Nephron (organoid): ENCODE results near the gene PA2G4.
"Not testable (repeated sequence)": the region's sequence is repeated elsewhere in the genome, so short reads cannot be mapped to it uniquely, and the experiment has no call there.

Source experiments
- H3K27ac Mint-ChIP-seq, 3 experiments: 2 replicates each; pipeline ENCODE4 v1.8.0; 2020; ENCODE audit warnings: mixed read lengths in 3 of 3, mild to moderate bottlenecking in 2 of 3, moderate library complexity in 1 of 3
- H3K27me3 Mint-ChIP-seq: 2 replicates; pipeline ENCODE4 v1.8.0; 2021; ENCODE audit warnings: low read depth, mild to moderate bottlenecking, moderate library complexity, mixed read lengths
- H3K36me3 Mint-ChIP-seq: 2 replicates; pipeline ENCODE4 v1.8.0; 2020; ENCODE audit warnings: low read depth, mixed read lengths
- H3K4me1 Mint-ChIP-seq: 2 replicates; pipeline ENCODE4 v1.8.0; 2020; ENCODE audit warnings: mixed read lengths
- H3K4me3 Mint-ChIP-seq, 3 experiments: 2 replicates each; pipeline ENCODE4 v1.8.0; 2020; ENCODE audit warnings: mild to moderate bottlenecking in 3 of 3, mixed read lengths in 3 of 3, moderate library complexity in 2 of 3
- H3K9me3 Mint-ChIP-seq: 2 replicates; pipeline ENCODE4 v1.8.0; 2020; ENCODE audit warnings: mixed read lengths
- TF ChIP-seq, protein P1 (sequence below), 3 experiments: fragments of 200-600 bp; sonication (generic); IDR thresholded peaks; one replicate each; pipeline ENCODE4 v1.5.0; 2021; ENCODE audit warnings: antibody characterized with exemption in 3 of 3; ENCODE audit not compliant: unreplicated experiment in 3 of 3

Gene PA2G4

DNA sequence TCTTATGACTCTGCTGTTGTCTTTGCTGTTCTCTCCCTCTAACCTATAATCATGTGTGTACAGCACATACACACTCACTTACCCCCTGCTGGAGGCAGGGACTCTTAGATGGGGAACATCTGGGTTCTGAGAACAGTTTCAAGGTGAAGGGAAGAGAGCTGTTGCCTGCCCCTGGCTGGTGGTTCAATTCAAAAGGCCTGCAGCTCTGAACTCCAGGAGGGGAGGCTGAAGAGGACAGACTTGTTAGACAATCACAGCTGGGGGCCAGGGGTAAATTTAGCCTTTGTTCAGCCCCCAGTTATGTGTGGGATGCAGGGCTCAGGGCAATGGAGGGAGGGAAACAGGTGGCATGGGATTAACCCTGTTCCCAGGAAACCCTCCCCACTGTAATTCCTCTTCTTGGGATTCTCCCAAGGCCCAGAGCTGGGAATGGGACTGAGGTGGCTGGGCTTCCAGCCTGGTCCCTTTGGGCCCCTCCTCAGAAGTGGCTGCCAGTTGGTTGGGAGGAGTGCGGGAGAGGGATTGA lies 50.0 kb downstream of the PA2G4 start:
- Mint-ChIP-seq H3K36me3 (peaks cover 17% of the 10 kb centered on the region), H3K4me3 (peak overlapping the region; percentile 97 to 100 (median 99)), H3K27me3 (no peaks in the 10 kb centered on the region), H3K9me3 (no peaks in the 10 kb centered on the region), H3K4me1 (peaks cover 64% of the 10 kb centered on the region), H3K27ac (peak overlapping the region; percentile 87 to 97 (median 93))
- TF ChIP-seq, protein P1, sequence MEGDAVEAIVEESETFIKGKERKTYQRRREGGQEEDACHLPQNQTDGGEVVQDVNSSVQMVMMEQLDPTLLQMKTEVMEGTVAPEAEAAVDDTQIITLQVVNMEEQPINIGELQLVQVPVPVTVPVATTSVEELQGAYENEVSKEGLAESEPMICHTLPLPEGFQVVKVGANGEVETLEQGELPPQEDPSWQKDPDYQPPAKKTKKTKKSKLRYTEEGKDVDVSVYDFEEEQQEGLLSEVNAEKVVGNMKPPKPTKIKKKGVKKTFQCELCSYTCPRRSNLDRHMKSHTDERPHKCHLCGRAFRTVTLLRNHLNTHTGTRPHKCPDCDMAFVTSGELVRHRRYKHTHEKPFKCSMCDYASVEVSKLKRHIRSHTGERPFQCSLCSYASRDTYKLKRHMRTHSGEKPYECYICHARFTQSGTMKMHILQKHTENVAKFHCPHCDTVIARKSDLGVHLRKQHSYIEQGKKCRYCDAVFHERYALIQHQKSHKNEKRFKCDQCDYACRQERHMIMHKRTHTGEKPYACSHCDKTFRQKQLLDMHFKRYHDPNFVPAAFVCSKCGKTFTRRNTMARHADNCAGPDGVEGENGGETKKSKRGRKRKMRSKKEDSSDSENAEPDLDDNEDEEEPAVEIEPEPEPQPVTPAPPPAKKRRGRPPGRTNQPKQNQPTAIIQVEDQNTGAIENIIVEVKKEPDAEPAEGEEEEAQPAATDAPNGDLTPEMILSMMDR (IDR thresholded peaks at IDR 0.05; ENCODE audit: unreplicated experiment in 3 of 3), result no peak

DNA sequence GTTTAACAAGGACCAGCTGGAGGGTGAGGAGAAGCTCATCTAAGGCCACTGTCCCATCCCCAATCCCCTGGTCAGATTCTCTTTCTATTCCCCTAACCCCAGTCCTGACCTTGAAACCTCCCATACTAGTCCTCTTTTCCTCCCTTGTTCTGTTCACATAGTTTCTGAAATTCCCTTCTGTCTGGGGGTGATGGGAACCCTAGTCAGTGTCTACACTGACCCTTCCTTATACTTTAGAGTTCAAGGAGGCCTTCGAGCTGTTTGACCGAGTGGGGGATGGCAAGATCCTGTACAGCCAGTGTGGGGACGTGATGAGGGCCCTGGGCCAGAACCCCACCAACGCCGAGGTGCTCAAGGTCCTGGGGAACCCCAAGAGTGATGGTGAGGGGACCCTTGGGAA lies 50.5 kb downstream of the PA2G4 start:
- peaks cover 69% of the 10 kb centered on the region for H3K4me1 Mint-ChIP-seq
- H3K36me3 Mint-ChIP-seq, result peaks cover 21% of the 10 kb centered on the region
- no peaks in the 10 kb centered on the region for H3K9me3 Mint-ChIP-seq
- peak overlapping the region; percentile 96 to 100 (median 99) for H3K4me3 Mint-ChIP-seq
- no peaks in the 10 kb centered on the region for H3K27me3 Mint-ChIP-seq
- peak overlapping the region; percentile 87 to 97 (median 93) for H3K27ac Mint-ChIP-seq
- TF ChIP-seq, protein P1 (IDR thresholded peaks at IDR 0.05; ENCODE audit: unreplicated experiment in 3 of 3), result no peak

DNA sequence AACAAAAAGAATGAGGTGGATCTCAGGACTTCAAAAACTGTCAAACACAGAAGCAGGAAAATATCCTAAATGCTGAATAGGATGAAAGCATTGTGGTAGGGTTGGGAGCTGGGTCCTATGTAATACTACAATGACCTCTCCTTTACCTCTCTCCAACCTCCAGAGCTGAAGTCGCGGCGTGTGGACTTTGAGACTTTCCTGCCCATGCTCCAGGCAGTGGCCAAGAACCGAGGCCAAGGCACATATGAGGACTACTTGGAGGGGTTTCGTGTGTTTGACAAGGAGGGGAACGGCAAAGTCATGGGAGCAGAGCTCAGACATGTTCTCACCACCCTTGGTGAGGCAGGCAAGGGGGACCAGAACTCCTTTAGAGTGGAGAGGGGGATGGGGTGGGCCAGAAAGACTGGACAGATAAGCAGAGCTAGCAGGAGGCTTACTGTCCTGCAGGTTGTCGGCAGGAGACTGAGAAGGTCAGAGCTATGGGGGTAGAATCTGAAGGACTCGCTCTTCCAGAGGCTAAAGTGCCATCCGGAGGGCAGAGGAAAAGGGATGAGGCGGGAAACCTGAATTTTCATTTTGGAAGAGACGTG lies 51.0 kb downstream of the PA2G4 start:
- H3K27ac Mint-ChIP-seq, result peak overlapping the region; percentile 87 to 97 (median 93)
- H3K36me3 Mint-ChIP-seq, result peaks cover 27% of the 10 kb centered on the region
- TF ChIP-seq, protein P1 (IDR thresholded peaks at IDR 0.05; ENCODE audit: unreplicated experiment in 3 of 3), result no peak
- H3K4me1 Mint-ChIP-seq, result peaks cover 71% of the 10 kb centered on the region
- no peaks in the 10 kb centered on the region for H3K9me3 Mint-ChIP-seq
- no peaks in the 10 kb centered on the region for H3K27me3 Mint-ChIP-seq
- peak overlapping the region; percentile 96 to 100 (median 99) for H3K4me3 Mint-ChIP-seq

DNA sequence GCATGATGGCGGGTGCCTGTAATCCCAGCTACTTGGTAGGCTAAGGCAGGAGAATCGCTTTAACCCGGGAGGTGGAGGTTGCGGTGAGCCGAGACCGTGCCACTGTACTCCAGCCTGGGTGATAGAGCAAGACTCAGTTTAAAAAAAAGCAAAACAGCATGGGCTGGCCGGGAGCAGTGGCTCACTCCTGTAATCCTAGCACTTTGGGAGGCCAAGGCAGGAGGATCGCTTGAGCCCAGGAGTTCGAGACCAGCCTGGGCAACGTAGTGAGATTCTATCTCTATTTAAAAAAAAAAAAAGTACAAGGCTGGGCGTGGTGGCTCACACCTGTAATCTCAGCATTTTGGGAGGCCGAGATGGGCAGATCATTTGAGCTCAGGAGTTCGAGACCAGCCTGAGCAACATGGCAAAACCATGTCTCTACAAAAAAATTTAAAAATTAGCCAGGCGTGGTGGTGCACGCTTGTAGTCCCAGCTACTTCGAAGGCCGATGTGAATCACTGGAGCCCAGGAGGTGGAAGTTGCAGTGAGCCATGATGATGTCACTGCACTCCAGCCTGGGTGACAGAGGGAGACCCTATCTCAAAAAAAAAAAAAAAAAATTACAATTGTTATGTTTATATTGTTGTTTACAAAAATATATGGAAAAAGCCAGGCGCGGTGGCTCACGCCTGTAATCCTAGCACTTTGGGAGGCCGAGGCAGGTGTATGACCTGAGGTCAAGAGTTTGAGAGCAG lies 52.3 kb downstream of the PA2G4 start:
- Mint-ChIP-seq H3K36me3 (peaks cover 38% of the 10 kb centered on the region), H3K4me3 (peak overlapping the region; percentile 94 to 100 (median 96)), H3K27ac (peak overlapping the region; percentile 99 to 100 (median 100)), H3K4me1 (peaks cover 73% of the 10 kb centered on the region)
- not testable (repeated sequence) for H3K9me3 Mint-ChIP-seq, H3K27me3 Mint-ChIP-seq

DNA sequence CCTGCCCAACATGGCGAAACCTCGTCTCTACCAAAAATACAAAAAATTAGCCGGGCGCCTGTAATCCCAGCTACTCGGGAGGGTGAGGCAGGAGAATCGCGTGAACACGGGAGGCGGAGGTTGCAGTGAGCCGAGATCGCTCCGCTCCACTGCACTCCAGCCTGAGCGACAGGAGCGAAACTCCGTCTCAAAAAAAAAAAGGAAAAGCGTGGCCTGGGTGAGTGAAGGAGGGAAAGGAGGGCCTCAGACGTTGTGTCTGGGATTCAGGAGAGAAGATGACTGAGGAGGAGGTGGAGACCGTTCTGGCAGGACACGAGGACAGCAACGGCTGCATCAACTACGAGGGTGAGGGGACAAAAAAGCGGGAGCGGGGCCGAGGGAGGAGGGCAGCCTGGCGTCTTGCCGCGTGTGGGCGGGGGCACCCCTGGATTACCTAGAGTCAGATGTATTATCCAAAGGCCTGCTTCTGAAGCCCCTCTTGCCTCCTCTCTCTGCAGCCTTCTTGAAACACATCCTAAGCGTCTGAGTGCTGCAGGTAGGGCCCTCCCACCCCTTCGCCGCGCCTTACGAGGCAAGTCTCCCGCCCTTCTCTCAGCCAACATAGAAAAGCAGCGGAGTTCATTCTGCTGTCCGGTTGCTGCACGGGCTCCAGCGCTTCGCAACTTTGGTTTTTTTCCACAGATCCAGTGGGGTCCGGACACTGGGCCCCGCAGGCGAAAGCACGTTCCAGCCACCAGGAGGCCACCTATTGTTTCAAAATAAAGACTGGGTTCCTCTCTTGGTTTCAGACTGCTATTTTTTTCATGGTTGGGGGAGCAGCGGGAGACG lies 53.1 kb downstream of the PA2G4 start:
- no peaks in the 10 kb centered on the region for H3K9me3 Mint-ChIP-seq
- no peaks in the 10 kb centered on the region for H3K27me3 Mint-ChIP-seq

More for the DNA sequence above, 53.1 kb downstream of the PA2G4 start:
- Mint-ChIP-seq H3K4me1 (peaks cover 68% of the 10 kb centered on the region), H3K27ac (peak overlapping the region; percentile 99 to 100 (median 100)), H3K4me3 (peak overlapping the region; percentile 94 to 97 (median 96)), H3K36me3 (peaks cover 46% of the 10 kb centered on the region)
- TF ChIP-seq, protein P1 (IDR thresholded peaks at IDR 0.05; ENCODE audit: unreplicated experiment in 3 of 3), result peak; percentile 71 to 73 (median 72)
